Activated naive CD4-positive, alpha-beta T cell treated with anti-CD3 and anti-CD28 coated beads, Interleukin-2, amount 10 ng/mL, durations not matched to agents 7 days and 5 days (primary cell): ENCODE results near the gene PRKCA.

ENCODE experiments used
- CTCF ChIA-PET: fragments of 350-600 bp; sonication (Branson Sonifier 250); formaldehyde crosslinking; loops from one replicate; lab custom pipeline; 2021; ENCODE audit warnings: antibody characterized with exemption; lab: Charles Lee
- DNase-seq: peaks from one replicate; pipeline ENCODE4 v3.0.0-alpha.2; 2020
- H3K27ac Mint-ChIP-seq: one replicate; pipeline ENCODE4 v1.8.0; 2021; ENCODE audit warnings: mild to moderate bottlenecking, moderate library complexity, mixed read lengths
- H3K27me3 Mint-ChIP-seq: one replicate; pipeline ENCODE4 v1.8.0; 2021; ENCODE audit warnings: mild to moderate bottlenecking, mixed read lengths
- H3K36me3 Mint-ChIP-seq: one replicate; pipeline ENCODE4 v1.8.0; 2021; ENCODE audit warnings: mixed read lengths
- H3K4me1 Mint-ChIP-seq: one replicate; pipeline ENCODE4 v1.8.0; 2021; ENCODE audit warnings: mixed read lengths
- H3K4me3 Mint-ChIP-seq: one replicate; pipeline ENCODE4 v1.8.0; 2021; ENCODE audit warnings: mild to moderate bottlenecking, moderate library complexity, mixed read lengths
- H3K9me3 Mint-ChIP-seq: one replicate; pipeline ENCODE4 v1.8.0; 2021; ENCODE audit warnings: mixed read lengths

Gene PRKCA

GRCh38 chr17:66574123-66574522, 271.7 kb downstream of the PRKCA start:
- Mint-ChIP-seq H3K27me3 (no peaks in the 10 kb centered on the region), H3K27ac (no peak overlapping the region), H3K9me3 (no peaks in the 10 kb centered on the region), H3K36me3 (peaks cover 17% of the 10 kb centered on the region), H3K4me1 (no peaks in the 10 kb centered on the region), H3K4me3 (no peak overlapping the region)
- CTCF ChIA-PET = no interaction called here
- DNase-seq = no peak

- Mint-ChIP-seq H3K4me3 (no peak overlapping the region), H3K27me3 (no peaks in the 10 kb centered on the region), H3K4me1 (no peaks in the 10 kb centered on the region), H3K36me3 (peaks cover 22% of the 10 kb centered on the region), H3K9me3 (no peaks in the 10 kb centered on the region), H3K27ac (no peak overlapping the region)
- no peak for DNase-seq
- CTCF ChIA-PET = interaction anchor here (2.2 kb wide), 1 partner anchor 10 kb away, joined by 8 read pairs; no protein-coding TSS in a partner anchor
Observed at GRCh38 chr17:66576473-66576872, 274.1 kb downstream of the PRKCA start.

- Mint-ChIP-seq H3K4me1 (no peaks in the 10 kb centered on the region), H3K9me3 (peaks cover 5% of the 10 kb centered on the region), H3K27me3 (no peaks in the 10 kb centered on the region), H3K36me3 (peaks cover 27% of the 10 kb centered on the region), H3K4me3 (no peak overlapping the region), H3K27ac (no peak overlapping the region)
- no peak for DNase-seq
- CTCF ChIA-PET = interaction anchor here (2.2 kb wide), 1 partner anchor 10 kb away, joined by 8 read pairs; no protein-coding TSS in a partner anchor
Observed at GRCh38 chr17:66577041-66577440, 274.6 kb downstream of the PRKCA start.

DNA sequence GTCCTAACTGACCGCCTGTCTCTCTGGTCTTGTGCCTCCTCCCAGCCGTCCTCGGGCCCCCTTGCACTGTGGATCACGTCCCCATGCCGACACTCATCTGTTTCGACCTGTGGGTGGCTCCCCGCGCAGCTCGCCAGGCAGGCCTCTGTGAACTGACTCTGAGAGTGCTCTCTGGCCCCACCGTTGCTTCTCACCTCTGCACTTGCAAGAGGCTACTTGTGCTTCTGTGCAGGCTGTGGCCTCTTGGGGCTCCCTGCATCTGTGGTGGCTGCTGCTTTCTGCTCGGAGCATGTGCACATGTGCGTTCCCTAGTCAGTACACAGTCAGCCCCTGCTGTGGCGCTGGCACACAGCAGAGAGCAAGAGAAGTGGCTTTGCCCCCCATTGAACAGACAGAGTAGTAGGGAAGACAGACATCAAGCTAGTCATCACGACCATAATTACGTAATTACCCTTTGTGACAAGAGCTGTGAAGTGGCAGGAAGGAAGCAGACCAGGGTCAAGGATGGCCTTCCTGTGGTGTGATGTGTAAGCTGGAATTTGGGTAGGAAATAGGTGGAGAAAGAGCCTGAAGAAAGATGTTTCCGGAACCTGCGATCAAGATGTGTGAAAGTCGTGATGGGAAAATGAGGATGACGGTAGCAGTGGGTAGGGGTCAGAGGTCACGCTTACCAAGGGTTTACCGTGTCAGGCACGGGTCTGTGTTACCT, 276.5 kb downstream of the PRKCA start:
- Mint-ChIP-seq H3K9me3 (peaks cover 10% of the 10 kb centered on the region), H3K4me3 (no peak overlapping the region), H3K27me3 (no peaks in the 10 kb centered on the region), H3K36me3 (peaks cover 40% of the 10 kb centered on the region), H3K27ac (no peak overlapping the region), H3K4me1 (no peaks in the 10 kb centered on the region)
- CTCF ChIA-PET = no interaction called here
- no peak for DNase-seq

DNA sequence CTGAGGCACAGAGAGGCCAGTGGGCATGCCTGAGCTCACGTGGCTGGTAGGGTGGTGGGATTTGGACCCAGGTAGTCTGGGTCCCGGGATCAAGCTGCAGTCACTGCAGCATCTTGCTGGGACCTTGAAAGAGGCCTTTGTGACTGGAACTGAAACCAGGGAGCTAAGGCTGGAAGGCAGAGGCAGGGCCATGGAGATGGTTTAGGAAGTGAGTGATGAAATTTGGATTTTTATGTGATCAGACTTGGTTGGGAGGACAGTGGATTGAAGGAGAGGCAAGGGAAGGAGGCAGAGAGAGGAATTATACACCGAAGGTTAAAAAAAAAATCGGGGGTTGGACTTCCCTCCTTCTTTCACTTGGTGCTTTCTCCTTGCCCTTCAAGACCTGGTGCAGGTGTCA, 277.1 kb downstream of the PRKCA start:
- Mint-ChIP-seq H3K9me3 (peaks cover 10% of the 10 kb centered on the region), H3K27me3 (no peaks in the 10 kb centered on the region), H3K36me3 (peaks cover 40% of the 10 kb centered on the region), H3K4me1 (no peaks in the 10 kb centered on the region), H3K4me3 (no peak overlapping the region), H3K27ac (no peak overlapping the region)
- DNase-seq = no peak
- CTCF ChIA-PET = interaction anchor here (1.2 kb wide), 1 partner anchor 13 kb away, joined by 4 read pairs; no protein-coding TSS in a partner anchor

DNA sequence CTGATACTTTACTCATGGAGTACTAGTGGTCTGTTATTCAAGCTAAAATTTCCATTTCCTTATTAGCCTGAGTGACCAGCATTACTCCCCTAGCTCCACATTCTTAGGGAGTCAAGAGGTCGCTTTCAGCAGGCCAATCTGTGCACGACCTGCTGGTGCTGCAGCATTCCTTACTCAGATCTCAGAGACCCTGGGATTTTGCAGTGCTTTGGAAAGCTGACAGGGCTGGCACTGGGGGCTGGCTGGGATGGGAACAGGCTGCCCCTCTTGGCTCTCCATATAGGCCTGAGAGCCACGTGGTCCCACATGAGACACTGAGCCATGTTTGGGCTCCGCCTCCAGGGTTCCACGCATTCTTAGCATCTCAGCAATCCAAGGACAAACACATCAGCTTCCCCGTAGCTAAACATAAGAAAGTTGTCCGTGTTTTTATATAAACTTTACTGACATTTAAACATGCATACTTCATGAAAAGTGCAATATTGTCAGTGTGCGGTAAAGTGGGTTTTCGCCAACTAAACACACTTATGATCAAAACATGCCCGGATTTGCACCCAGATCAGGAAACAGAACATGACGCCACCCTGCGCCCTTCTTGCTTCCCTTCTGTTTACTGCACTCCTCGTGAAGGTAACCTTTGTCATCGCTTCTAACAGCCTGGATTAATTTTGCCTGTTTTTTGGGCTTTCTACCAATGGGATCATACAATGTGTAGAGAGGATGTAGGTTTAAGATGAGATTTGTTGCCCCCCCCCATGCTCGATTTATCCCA, 278.0 kb downstream of the PRKCA start:
- Mint-ChIP-seq H3K4me1 (no peaks in the 10 kb centered on the region), H3K36me3 (peaks cover 45% of the 10 kb centered on the region), H3K27ac (no peak overlapping the region), H3K9me3 (peaks cover 10% of the 10 kb centered on the region), H3K27me3 (no peaks in the 10 kb centered on the region), H3K4me3 (no peak overlapping the region)
- CTCF ChIA-PET = interaction anchor here (1.2 kb wide), 1 partner anchor 14 kb away, joined by 4 read pairs; no protein-coding TSS in a partner anchor
- no peak for DNase-seq

DNA sequence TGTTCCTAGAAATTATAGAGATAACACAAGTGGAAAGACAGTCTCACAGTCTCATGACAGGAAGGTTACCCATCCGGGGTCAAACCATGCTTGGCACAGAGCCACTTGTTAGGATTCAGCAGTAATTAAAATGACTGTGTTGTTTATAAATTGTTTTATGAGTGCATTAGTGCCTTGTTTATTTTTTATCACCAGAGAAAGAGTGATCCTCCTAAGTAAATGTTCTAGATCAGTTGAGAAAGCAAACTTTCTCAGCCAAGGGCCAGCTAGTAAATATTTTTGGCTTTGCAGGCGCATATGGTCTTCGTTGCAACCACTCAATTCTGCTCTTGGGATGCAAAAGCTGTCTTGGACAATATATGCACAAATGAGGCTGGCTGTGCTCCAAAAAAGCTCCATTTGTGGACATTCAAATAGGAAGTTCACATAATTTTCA, 278.6 kb downstream of the PRKCA start:
- H3K27ac Mint-ChIP-seq = no peak overlapping the region
- H3K4me3 Mint-ChIP-seq = no peak overlapping the region
- CTCF ChIA-PET = no interaction called here
- H3K9me3 Mint-ChIP-seq = peaks cover 10% of the 10 kb centered on the region
- no peak for DNase-seq
- H3K4me1 Mint-ChIP-seq = no peaks in the 10 kb centered on the region
- H3K36me3 Mint-ChIP-seq = peaks cover 45% of the 10 kb centered on the region
- no peaks in the 10 kb centered on the region for H3K27me3 Mint-ChIP-seq

DNA sequence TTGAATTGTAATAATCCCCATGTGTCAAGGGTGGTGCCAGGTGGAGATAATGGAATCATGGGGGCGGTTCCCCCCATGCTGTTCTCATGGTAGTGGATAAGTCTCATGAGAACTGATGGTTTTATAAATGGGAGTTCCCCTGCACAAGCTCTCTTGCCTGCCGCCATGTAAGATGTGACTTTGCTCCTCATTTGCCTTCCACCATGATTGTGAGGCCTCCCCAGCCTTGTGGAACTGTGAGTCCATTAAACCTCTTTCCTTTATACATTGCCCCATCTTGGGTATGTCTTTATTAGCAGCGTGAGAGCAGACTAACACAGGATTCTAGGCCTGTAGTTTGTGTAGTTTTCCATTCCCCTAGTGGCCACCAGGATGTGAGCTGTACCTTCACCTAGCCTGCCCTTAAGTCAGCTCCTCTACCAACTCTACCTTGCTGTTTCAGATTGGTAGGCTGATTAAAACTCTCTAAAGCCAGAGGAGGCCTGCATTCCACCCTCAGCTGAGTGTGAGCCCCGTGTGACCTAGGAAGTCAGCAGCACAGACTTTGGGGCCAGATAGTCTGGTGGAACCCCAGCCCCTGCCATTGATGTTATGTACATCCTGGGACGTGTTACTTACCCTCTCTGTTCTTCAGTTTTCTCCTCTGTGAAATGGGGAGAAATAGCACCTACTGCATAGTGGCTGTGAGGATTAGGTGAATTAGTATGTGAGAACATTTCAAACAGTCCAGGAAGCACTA, 280.1 kb downstream of the PRKCA start:
- Mint-ChIP-seq H3K4me1 (no peaks in the 10 kb centered on the region), H3K4me3 (no peak overlapping the region), H3K27me3 (no peaks in the 10 kb centered on the region), H3K27ac (no peak overlapping the region), H3K36me3 (peaks cover 47% of the 10 kb centered on the region), H3K9me3 (peaks cover 10% of the 10 kb centered on the region)
- CTCF ChIA-PET = interaction anchor here (1.4 kb wide), 1 partner anchor 53 kb away, joined by 4 read pairs; no protein-coding TSS in a partner anchor
- DNase-seq = no peak

GRCh38 chr17:66583112-66583748, 280.8 kb downstream of the PRKCA start:
- Mint-ChIP-seq H3K36me3 (peaks cover 41% of the 10 kb centered on the region), H3K4me3 (no peak overlapping the region), H3K9me3 (peaks cover 10% of the 10 kb centered on the region), H3K4me1 (peaks cover 4% of the 10 kb centered on the region), H3K27ac (no peak overlapping the region), H3K27me3 (no peaks in the 10 kb centered on the region)
- no peak for DNase-seq
- CTCF ChIA-PET = interaction anchor here (0.6 to 1.4 kb wide), 3 partner anchors 30 to 54 kb away, joined by 3 to 4 read pairs (median 3); no protein-coding TSS in a partner anchor

GRCh38 chr17:66584927-66585326, 282.5 kb downstream of the PRKCA start:
- no peak overlapping the region for H3K4me3 Mint-ChIP-seq
- H3K4me1 Mint-ChIP-seq = peaks cover 6% of the 10 kb centered on the region
- CTCF ChIA-PET = no interaction called here
- no peak for DNase-seq
- H3K27me3 Mint-ChIP-seq = no peaks in the 10 kb centered on the region
- H3K27ac Mint-ChIP-seq = no peak overlapping the region
- peaks cover 10% of the 10 kb centered on the region for H3K9me3 Mint-ChIP-seq
- peaks cover 31% of the 10 kb centered on the region for H3K36me3 Mint-ChIP-seq

DNA sequence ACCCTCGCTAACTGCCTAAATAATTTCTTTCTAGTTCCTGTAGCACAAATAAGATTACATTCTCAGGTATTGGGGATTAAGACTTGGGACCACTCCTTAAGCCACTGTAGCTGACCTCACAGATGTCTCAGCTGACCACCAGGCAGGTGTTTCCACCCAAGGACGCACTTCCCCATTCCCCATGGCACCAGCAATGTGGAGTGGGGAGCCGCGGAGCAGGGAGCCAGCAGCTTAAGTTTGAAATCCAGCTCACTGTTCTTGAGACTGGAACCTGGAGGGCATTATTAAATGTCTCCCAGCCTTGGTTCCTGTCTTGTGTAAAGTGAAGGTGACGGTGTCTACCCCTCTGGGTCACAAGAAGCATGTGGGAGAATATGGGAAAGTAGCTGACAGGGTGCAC, 283.1 kb downstream of the PRKCA start:
- H3K9me3 Mint-ChIP-seq = peaks cover 10% of the 10 kb centered on the region
- no peak overlapping the region for H3K27ac Mint-ChIP-seq
- no peak overlapping the region for H3K4me3 Mint-ChIP-seq
- no peaks in the 10 kb centered on the region for H3K27me3 Mint-ChIP-seq
- no peak for DNase-seq
- peaks cover 31% of the 10 kb centered on the region for H3K36me3 Mint-ChIP-seq
- CTCF ChIA-PET = no interaction called here
- peaks cover 6% of the 10 kb centered on the region for H3K4me1 Mint-ChIP-seq

- CTCF ChIA-PET = no interaction called here
- H3K4me1 Mint-ChIP-seq = peaks cover 6% of the 10 kb centered on the region
Observed at GRCh38 chr17:66589892-66590291, 287.5 kb downstream of the PRKCA start.

DNA sequence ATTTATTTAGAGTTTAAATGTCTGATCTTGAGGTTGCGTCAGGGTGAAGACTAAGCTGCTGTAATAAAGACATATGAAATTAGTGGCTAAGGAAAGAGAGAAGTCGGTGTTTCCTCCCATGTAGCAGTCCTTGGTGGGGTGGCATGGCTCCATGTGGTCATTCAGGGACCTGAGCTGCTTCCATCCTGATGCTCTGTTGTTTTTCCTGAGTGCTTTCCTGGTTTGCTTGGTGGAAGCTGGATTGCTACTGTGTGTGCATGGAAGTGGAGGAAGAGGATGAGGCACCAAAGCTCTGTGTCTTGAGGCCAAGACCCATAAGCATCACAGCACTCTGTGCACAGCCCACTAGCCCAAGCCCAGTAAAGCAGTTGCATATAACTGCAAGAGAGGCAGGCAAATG, 290.7 kb downstream of the PRKCA start:
- Mint-ChIP-seq H3K9me3 (peaks cover 7% of the 10 kb centered on the region), H3K27ac (no peak overlapping the region), H3K4me3 (no peak overlapping the region), H3K27me3 (no peaks in the 10 kb centered on the region), H3K36me3 (peaks cover 27% of the 10 kb centered on the region), H3K4me1 (peaks cover 3% of the 10 kb centered on the region)
- DNase-seq = no peak
- CTCF ChIA-PET = no interaction called here

More at GRCh38 chr17:66589892-66590291, 287.5 kb downstream of the PRKCA start:
- Mint-ChIP-seq H3K27me3 (no peaks in the 10 kb centered on the region), H3K36me3 (peaks cover 22% of the 10 kb centered on the region), H3K9me3 (no peaks in the 10 kb centered on the region), H3K4me3 (no peak overlapping the region), H3K27ac (no peak overlapping the region)
- DNase-seq = no peak

- H3K4me3 Mint-ChIP-seq = no peak overlapping the region
- no peak for DNase-seq
- no peaks in the 10 kb centered on the region for H3K27me3 Mint-ChIP-seq
- peaks cover 23% of the 10 kb centered on the region for H3K36me3 Mint-ChIP-seq
- CTCF ChIA-PET = no interaction called here
- no peaks in the 10 kb centered on the region for H3K4me1 Mint-ChIP-seq
- peaks cover 7% of the 10 kb centered on the region for H3K9me3 Mint-ChIP-seq
- H3K27ac Mint-ChIP-seq = no peak overlapping the region
Observed at GRCh38 chr17:66595893-66596292, 293.5 kb downstream of the PRKCA start.
